Sigmoid colon (tissue), 4 donors: ENCODE data around the gene ADAM8.

Source experiments
- CTCF ChIP-seq, 4 experiments: fragments of 450-650 bp in 3 of 4; fragments of 200-600 bp in 1 of 4; IDR thresholded peaks; one replicate each; pipeline ENCODE4 v1.5.1; 2016 to 2019; ENCODE audit warnings: antibody characterized with exemption in 4 of 4, mild to moderate bottlenecking in 3 of 4, moderate library complexity in 2 of 4
- POLR2A ChIP-seq, 2 donors: fragments of 450-650 bp; IDR thresholded peaks; one replicate each; pipeline ENCODE4 v1.6.1; 2016; ENCODE audit warnings: antibody characterized with exemption in 2 of 2, mild to moderate bottlenecking in 2 of 2, moderate library complexity in 2 of 2
- POLR2AphosphoS5 ChIP-seq, 4 donors: sonication (generic); formaldehyde crosslinking; IDR thresholded peaks; one replicate each; pipeline ENCODE4 v1.6.1; 2017; ENCODE audit warnings: antibody characterized with exemption in 4 of 4

DNA sequence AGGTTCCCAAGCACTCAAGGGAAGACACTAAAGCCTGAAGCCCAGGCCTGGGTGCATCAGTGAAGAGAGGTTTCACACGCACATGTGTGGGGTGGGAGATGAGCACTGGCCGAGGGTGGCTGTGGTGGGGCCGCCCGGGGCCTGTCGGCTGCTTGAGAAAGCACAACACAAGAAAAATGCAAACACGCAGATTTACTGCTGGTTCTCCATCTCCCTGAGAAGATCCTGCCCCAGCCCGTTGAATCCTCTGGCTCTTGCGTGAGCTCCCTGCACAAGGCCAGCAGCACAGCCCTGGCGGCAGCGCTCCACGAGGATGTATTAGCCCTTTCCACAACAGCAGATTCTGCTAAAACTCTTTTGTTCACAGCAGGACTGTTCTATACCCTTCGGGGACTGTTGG lies 38.2 kb upstream of the ADAM8 start:
- TF ChIP-seq CTCF (IDR thresholded peaks at IDR 0.05) = no peak
- no peak for TF ChIP-seq POLR2AphosphoS5 (IDR thresholded peaks at IDR 0.05)
- TF ChIP-seq POLR2A (IDR thresholded peaks at IDR 0.05) = no peak
